Activated CD4-positive, CD25-positive, alpha-beta regulatory T cell treated with anti-CD3 and anti-CD28 coated beads, Interleukin-2, amount 50 U/mL, for 24 hours (primary cell): ENCODE measurements around the gene TBL1XR1.
A peak's percentile ranks its signal among the peaks of the same experiment; 100 is the strongest.
"Not testable (repeated sequence)": the region's sequence is repeated elsewhere in the genome, so short reads cannot be mapped to it uniquely, and the experiment has no call there.

ENCODE experiments used
- ATAC-seq, 2 donors: fragments of 150-1000 bp; cut with Tn5 transposase; one replicate each; pipeline ENCODE4 v1.10.0; 2021; ENCODE audit warnings: mild to moderate bottlenecking in 1 of 2, moderate library complexity in 1 of 2

Gene TBL1XR1

GRCh38 chr3:177206936-177207335 lies 9.7 kb upstream of the TBL1XR1 start:
- ATAC-seq, result no peak

- no peak for ATAC-seq
Observed at GRCh38 chr3:177203689-177204395, 6.6 kb upstream of the TBL1XR1 start.

- ATAC-seq, result not testable (repeated sequence)
Observed at GRCh38 chr3:177203016-177203415, 5.7 kb upstream of the TBL1XR1 start.

DNA sequence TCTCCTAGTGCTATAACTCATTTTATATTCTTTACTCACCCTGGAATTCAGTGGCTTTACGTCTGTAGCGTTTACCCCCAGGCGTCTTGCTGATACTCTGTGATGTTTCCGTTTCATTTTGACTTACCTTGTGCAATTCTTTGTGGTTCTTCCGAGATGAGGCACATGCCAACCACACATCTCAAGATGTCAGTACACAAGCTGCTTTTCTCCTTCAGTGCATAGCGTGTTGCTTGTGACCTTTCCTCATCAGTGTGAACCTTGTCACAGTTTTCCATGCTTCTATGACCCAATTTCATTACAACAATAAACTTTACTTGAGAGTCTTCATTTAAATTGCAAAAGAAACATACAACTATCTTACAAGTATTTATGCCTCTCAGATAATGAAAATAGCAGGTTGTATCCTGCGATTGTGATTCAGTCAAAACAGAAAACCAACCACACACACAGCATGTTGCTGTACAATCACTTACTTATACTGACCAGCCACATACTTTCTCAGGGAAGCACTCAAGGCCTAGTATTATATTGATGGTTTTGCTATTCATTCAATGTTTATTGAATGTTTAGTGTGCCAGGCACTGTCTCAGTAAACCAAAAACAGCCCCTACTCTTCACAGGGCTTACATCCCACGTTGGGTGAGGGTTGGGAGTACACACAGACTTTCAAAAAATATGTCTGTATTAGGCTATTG lies 4.6 kb upstream of the TBL1XR1 start:
- ATAC-seq, result peak; percentile 77 to 79

DNA sequence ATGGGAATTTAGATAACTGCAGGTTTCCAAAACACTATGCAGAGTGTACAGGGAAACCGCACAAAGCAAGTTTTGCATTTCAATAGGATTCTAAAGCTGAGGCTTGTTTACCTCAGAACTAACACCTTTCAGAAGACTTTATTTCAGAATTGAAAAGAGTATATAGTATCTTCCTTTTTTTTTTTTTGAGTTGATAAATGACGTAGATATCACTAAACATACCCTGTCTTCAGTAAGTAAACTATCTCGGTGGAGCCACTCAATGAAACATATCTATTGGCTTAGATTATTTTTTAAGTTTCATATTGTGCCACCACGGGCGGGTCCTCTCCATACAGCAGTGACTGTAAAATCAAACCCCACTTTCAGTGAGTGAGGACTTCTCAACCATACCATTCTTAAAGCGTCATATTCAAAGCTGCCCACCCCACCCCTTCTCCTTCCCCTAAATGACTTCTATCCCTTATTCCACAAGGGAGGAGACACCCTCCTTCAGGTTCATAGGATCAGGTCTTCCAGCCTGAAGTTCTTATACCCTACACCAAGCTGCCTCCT lies 2.0 kb upstream of the TBL1XR1 start:
- ATAC-seq, result no peak

DNA sequence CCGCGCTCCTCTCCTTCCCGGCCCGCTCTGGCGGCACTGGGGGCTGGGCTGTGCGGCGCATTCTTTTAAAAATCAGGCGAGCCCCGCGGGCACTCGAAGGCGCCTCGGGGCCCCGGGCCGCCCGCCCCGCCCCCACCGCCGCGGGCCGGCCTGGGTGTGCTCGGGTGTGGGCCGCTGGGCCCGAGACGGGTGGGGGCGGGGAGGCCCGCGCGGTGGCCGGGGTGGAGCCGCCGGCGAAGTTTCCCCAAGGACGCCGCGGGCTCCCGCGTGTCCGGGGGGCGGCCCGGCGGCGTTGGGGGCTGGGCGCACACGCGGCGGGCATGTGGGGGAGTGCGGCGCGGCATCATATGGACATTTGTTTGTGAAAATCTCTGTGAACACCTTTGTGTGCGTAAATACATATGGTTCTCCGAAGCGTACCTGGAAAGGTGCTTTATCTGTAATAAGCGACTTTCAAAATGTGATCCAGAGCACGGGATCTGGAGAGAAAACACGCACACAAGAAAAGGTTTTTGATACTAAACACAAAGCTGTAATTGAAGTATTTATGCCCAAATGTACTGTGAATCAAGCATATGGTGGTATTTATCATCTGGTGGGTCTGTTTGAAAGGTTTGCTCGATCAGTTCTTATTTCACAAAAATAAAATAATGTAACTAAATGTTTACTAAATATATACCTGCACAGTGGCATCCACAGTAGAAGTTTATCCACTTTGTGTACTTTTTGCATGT lies 612 bp upstream of the TBL1XR1 start:
- ATAC-seq, result peak; percentile 17 to 26

DNA sequence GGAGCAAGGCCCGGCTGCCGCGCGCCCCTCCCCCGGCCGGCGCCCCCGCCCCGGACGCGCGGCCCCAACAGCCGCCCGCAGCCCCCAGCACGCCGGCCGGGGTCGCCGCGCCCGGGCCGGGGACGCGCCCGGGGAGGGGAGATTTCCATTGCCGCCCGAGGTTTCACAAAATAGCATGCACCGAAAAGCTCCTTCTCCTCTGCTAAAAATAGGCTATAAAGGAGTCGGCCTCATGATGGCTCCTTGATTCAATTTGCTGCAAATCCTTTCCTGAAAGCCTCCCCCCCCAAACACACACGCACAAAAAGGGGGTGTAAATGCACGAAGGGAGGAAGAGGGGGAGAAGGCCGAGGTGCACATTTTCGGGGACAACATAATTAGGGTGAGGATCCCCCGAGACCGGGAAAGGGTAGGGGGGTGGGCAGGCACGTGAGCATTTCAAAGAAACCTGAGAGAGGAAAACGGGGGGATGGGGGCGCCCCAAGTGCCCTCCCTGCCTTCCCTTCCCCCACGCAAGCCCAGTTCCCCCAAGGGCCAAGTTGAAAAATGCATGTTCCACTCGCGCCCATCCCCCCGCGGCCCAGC lies 734 bp downstream of the TBL1XR1 start:
- no peak for ATAC-seq

- no peak for ATAC-seq
Observed at GRCh38 chr3:177196008-177196455, 1.2 kb downstream of the TBL1XR1 start.

DNA sequence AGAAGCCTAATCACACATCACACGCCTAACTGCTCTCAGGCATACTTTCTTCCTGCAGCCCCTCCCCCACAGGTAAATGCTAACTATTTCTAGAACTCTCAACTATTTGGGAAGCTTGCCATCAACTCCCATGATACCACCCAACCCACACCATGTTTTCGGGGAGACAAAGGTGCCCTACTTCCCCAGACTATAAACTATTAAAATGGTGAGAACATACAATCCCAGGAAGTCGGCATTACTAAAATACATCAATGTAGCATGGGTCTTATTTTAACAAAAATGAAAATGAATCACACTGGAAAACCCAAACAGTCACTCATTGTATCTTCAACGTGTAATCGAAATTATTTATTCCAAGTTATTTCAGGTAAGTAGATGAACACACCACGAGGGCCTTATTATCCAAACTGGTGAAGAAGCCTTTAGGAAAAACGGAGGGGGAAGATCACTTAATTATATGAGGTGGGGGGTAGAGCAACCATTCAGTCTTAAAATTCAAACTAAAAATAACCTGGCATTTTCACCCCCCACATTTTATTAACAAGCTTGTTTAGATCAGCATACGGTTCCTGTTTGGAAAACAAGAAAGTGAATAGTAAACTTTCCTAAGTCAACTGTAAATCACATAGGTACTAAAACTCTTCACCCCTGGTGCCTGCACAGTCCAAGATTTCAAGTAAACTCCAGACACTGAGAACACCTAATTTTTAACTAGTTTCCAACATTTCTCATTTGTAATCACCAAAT lies 1.9 kb downstream of the TBL1XR1 start:
- ATAC-seq, result no peak

DNA sequence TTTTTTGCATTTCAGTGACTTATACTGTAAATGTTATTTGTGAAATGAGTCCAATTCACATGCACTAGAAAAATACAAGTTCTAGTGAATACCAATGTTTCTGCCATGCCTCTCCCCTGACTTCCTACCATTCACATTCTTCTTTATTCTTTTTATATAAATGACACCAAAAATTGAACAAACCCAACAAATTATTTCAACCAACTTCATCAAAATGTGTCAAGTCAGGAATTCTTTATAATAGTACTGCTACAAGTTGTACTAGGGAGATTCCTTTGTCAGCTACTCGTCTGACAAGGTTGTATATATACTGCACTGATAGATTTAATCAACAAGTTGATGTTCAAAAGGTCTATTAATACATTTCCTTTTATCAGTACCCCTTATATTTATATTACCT lies 3.0 kb downstream of the TBL1XR1 start:
- ATAC-seq, result no peak

GRCh38 chr3:177193688-177194268 lies 3.5 kb downstream of the TBL1XR1 start:
- ATAC-seq, result no peak

DNA sequence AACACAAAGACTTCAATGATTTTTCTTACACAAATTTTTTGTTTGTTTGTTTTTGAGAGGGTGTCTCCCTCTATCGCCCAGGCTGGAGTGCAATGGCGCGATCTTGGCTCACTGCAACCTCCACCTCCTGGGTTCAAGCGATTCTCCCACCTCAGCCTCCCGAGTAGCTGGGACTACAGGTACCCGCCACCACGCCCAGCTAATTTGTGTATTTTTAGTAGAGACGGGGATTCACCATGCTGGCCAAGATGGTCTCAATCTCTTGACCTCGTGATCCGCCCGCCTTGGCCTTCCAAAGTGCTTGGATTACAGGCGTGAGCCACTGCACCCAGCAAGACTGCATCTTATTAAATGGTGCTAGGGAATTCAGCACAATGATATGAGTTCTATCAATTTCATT lies 4.0 kb downstream of the TBL1XR1 start:
- not testable (repeated sequence) for ATAC-seq

GRCh38 chr3:177190756-177191681 lies 6.3 kb downstream of the TBL1XR1 start:
- ATAC-seq, result peak in 1 of 2 donors; percentile 33

DNA sequence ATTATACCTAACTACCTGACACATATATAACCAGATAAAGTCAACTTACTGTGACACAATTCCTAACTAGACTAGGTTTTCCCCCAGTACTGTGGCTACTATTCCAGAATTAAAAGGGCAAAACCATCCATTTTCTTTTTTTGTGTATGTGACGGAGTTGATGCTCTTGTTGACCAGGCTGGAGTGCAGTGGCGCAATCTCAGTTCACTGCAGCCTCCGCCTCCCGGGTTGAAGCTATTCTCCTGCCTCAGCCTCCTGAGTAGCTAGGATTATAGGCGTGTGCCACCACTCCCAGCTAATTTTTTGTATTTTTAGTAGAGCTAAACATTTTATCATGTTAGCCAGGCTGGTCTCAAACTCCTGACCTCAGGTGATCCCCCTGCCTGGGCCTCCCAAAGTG lies 7.1 kb downstream of the TBL1XR1 start:
- ATAC-seq, result not testable (repeated sequence)

GRCh38 chr3:177188325-177188724 lies 9.0 kb downstream of the TBL1XR1 start:
- ATAC-seq, result not testable (repeated sequence)

- no peak for ATAC-seq
Observed at GRCh38 chr3:177186306-177186705, 11.0 kb downstream of the TBL1XR1 start.

DNA sequence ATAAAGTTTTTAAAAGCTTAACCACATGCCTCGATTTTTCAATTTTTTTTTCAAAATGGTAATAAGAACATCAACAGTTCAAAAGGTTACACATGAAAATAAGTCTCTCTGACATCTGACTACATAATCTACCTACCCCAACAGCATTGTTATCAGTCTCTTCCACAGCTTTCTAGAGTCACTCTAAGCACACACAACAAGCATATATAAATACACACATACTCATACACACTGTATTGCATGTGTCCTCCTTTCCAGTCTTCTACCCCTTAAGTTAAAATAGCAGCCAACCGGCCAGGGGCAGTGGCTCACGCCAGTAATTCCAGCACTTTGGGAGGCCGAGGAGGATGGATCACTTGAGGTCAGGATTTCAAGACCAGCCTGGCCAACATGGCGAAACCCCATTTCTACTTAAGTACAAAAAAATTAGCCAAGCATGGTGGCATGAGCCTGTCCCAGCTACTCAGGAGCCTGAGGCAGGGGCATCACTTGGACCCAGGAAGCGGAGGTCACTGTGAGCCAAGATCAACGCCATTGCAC lies 12.2 kb downstream of the TBL1XR1 start:
- peak; percentile 61 to 62 for ATAC-seq

DNA sequence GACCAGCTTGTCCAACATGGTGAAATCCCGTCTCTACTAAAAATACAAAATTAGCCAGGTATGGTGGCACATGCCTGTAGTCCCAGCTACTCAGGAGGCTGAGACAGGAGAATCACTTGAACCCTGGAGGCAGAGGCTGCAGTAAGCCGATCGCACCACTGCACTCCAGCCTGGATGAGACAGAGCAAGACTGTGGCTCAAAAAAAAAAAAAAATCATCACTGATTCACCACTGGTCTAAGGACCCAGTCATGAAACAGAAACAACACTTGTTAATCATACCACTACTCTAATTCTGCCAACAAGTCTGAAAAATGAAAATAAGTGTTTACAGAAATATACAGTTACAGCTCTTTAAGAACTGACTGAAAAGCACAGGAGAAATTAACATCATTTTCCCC lies 12.7 kb downstream of the TBL1XR1 start:
- ATAC-seq, result peak; percentile 97 to 98

DNA sequence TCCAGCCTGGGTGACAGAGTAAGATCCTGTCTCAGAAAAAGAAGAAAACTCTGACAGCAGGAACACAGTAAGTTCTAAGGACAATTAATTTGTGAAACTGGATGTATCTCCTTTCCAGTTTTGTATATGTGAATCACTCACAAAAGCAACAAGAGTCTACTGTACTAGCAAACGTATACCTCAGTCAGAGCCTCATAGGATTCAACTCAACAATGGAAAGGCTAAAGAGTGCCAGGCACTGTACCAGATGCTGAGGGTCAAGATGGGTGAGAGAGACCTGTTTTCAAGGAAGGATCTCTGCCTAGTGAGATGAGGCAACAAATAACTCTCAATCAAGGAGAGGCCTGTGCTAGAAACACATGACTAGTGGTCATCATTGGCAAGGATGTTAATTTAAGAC lies 14.9 kb downstream of the TBL1XR1 start:
- no peak for ATAC-seq

DNA sequence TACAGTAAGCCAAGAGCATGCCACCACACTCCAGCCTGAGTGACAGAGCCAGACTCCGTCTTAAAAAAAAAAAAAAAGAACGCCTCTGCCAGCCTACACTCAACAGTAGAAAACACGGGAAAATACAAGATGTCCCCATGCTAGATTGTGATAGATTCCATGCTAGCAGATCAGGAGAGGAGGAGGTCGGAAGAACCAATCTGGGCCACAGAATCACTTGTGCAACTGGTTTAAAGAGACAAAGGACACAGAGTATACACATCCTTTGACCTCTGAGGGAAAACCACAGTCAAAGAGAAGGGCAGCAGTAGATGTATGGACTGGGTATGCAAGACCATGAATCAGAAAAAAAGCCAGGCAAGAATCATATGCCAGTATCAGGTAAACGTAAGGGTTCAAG lies 15.9 kb downstream of the TBL1XR1 start:
- ATAC-seq, result no peak
